ENCODE results near the gene MSANTD1. TPM values are rescaled to one million over a fixed set of nuclear protein-coding genes. Genes with fewer than 3 reads are reported as not detected.

MSANTD1 gene
- total RNA-seq, 1 donor from 2014 or later = 1.2 TPM

DNA sequence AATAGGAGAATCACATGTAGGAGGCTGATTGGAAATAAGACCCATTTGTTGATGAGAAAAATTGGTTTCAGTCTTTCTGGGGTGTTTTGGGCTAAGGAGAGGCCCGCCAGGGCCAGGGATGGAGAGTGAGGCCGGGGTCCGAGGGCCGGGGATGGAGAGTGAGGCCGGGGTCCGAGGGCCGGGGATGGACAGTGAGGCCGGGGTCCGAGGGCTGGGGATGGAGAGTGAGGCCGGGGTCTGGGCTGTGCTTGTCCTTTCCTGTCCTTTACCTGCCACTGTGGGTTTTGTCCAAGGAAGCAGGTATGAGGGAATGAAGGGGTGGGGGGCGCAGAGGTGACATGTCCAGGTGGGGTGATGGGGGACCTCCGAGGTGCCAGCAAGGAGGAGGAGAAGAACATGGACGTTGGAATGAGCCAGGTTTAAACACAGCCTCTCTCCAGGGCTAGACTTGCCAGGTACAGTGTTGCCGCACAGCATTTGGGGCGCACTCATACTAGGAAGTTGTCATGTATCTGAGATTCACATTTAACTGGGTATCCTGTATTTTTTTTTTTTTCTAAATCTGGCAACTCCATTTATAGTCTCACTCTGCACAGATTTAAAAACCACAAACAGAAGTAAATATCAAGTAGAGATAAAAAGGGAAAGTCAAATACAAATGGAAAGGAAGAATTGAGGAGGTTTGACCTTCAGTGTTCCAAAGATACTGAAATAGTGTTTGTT, 52.7 kb downstream of the MSANTD1 start:
- H3K9me3 Mint-ChIP-seq = peaks cover 5% of the 10 kb centered on the region
- DNase-seq (ENCODE audit: low read depth, low spot score) = no peak
- no peak overlapping the region for H3K27ac Mint-ChIP-seq (ENCODE audit: unreplicated experiment)
- TF ChIP-seq, protein P1, sequence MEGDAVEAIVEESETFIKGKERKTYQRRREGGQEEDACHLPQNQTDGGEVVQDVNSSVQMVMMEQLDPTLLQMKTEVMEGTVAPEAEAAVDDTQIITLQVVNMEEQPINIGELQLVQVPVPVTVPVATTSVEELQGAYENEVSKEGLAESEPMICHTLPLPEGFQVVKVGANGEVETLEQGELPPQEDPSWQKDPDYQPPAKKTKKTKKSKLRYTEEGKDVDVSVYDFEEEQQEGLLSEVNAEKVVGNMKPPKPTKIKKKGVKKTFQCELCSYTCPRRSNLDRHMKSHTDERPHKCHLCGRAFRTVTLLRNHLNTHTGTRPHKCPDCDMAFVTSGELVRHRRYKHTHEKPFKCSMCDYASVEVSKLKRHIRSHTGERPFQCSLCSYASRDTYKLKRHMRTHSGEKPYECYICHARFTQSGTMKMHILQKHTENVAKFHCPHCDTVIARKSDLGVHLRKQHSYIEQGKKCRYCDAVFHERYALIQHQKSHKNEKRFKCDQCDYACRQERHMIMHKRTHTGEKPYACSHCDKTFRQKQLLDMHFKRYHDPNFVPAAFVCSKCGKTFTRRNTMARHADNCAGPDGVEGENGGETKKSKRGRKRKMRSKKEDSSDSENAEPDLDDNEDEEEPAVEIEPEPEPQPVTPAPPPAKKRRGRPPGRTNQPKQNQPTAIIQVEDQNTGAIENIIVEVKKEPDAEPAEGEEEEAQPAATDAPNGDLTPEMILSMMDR (conservative IDR thresholded peaks at IDR 0.05) = no peak
- H3K4me1 Mint-ChIP-seq = peaks cover 82% of the 10 kb centered on the region
- peak overlapping the region; percentile 60 for H3K4me3 Mint-ChIP-seq
- peaks cover 27% of the 10 kb centered on the region for H3K36me3 Mint-ChIP-seq (ENCODE audit: low read depth)
- H3K27me3 Mint-ChIP-seq (ENCODE audit: low read depth) = no peaks in the 10 kb centered on the region

DNA sequence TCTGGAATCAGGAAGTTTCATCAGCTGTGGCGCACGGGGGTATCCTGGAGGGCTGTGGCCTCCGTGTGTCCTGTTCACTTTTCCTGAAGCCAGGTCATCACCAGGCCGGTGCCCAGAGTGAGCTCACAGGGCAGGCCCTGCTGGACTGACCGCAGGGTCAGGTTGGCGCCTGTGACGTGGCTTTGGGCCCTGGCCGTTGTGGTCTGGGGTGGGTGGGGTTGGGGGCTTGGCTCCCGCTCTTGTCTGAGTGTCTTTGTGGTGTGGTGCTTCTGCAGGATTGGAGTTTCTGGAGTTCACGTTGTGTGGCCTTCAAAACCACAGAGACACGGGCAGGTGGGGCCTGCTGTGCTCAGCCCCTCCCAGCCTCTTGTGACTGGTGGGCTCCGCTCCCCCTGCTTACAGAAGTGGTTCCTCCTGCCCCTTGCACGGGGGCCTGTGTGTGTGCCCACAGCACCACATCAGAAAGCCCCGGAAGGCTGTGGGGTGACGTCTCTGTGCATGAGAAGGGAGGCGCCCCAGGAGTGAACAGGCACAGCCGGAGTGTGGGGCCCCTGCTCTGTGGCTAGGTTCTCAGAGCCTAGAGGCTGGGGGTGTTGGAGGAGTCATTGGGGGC, 53.3 kb downstream of the MSANTD1 start:
- H3K9me3 Mint-ChIP-seq = peaks cover 5% of the 10 kb centered on the region
- H3K27ac Mint-ChIP-seq (ENCODE audit: unreplicated experiment) = no peak overlapping the region
- H3K36me3 Mint-ChIP-seq (ENCODE audit: low read depth) = peaks cover 20% of the 10 kb centered on the region
- H3K4me1 Mint-ChIP-seq = peaks cover 82% of the 10 kb centered on the region
- TF ChIP-seq, protein P1 (conservative IDR thresholded peaks at IDR 0.05) = no peak
- H3K4me3 Mint-ChIP-seq = no peak overlapping the region
- DNase-seq (ENCODE audit: low read depth, low spot score) = no peak
- no peaks in the 10 kb centered on the region for H3K27me3 Mint-ChIP-seq (ENCODE audit: low read depth)

DNA sequence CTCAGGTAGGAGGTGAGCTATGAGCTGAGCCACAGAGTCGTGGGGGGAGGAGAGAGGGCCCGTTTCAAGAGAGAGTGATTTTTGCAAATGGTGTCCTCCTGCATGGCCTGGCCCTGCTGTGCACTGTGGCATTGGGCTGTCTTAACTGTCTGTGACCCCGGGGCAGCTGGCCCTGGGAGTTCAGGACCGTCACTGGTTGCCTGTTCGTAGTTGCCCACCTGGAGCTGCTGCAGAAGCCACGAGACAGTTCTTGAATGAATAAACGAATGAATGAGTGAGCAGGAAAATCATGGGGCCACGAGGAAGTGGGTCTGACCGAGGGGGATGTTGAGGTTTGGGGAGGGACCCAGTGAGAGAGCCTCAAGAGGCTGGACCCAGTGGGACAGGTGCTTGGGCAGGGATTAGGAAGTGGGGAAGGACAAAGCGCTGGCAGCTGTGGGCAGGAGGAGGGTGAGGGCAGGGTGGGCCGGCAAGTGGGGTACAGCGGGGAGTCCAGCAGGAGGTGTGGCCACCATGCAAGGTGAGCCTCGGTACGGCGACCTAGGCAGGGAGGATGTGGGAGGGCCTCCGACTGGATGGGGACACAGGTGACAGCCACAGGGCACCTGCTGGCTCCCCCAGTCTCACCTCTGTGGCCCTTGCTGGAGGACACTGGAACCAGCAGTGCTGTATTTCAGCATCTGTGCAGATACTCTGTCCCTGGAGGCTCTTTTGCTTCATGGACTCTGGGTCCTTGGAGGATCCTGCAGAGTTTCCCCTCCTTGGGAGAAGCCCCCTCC, 54.0 kb downstream of the MSANTD1 start:
- Mint-ChIP-seq H3K4me1 (peaks cover 75% of the 10 kb centered on the region), H3K9me3 (no peaks in the 10 kb centered on the region), H3K36me3 (ENCODE audit: low read depth) (peaks cover 13% of the 10 kb centered on the region), H3K27ac (ENCODE audit: unreplicated experiment) (peak overlapping the region; percentile 82), H3K27me3 (ENCODE audit: low read depth) (no peaks in the 10 kb centered on the region), H3K4me3 (peak overlapping the region; percentile 34)
- TF ChIP-seq, protein P1 (conservative IDR thresholded peaks at IDR 0.05) = no peak
- no peak for DNase-seq (ENCODE audit: low read depth, low spot score)

DNA sequence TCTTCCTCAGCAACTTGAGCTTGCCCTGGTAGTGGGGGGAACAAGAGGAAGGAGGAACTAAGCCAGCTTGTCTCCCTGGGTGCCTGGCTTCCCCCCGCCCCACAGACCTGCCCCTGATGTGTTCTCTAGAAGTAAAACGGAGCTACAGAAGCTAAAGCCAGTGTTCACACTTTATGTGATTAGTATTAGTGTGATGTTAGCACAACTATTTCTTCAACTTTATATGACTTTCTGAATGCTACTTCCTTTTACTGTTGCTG, 54.5 kb downstream of the MSANTD1 start:
- peaks cover 76% of the 10 kb centered on the region for H3K4me1 Mint-ChIP-seq
- H3K9me3 Mint-ChIP-seq = no peaks in the 10 kb centered on the region
- H3K27ac Mint-ChIP-seq (ENCODE audit: unreplicated experiment) = peak overlapping the region; percentile 65
- H3K27me3 Mint-ChIP-seq (ENCODE audit: low read depth) = no peaks in the 10 kb centered on the region
- no peak for DNase-seq (ENCODE audit: low read depth, low spot score)
- H3K36me3 Mint-ChIP-seq (ENCODE audit: low read depth) = peaks cover 9% of the 10 kb centered on the region
- H3K4me3 Mint-ChIP-seq = peak overlapping the region; percentile 58
- TF ChIP-seq, protein P1 (conservative IDR thresholded peaks at IDR 0.05) = no peak

DNA sequence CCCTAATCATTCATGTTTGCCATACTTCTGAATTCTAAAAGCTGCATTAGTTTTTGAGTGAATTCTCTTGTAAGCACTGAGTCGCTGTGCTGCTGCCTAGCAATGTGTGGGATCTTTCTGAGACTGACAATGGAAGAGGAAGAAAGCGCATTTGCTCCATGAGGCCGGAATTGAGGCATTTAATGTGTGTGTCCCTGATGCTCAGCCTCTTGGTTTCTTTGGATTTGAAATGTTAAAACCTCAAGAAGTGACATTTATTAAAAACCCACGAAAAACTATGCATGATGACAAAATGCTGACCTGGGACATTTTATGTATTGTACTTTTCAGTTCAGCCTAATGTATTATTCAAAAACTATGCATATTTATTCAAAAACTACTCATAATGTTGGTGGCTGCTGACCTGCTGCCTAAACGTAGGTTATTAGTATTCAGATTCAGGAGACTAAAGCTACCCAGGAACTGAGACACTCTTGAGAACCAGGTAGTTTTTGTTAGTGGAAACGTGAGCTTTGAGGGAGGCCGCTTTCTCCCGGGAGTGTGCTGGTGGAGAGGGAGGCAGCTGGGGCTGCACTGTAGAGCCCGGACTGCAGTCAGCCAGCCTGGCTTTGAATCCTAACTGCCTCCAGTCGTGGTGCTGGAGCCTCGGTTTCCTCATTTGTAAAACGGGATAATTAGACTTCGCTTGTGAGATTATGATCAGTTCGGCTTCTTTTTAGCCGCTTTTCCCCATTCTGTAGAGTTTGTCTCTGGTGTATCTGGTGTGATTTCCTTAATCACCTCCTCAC, 55.2 kb downstream of the MSANTD1 start:
- H3K9me3 Mint-ChIP-seq = no peaks in the 10 kb centered on the region
- no peaks in the 10 kb centered on the region for H3K27me3 Mint-ChIP-seq (ENCODE audit: low read depth)
- peaks cover 73% of the 10 kb centered on the region for H3K4me1 Mint-ChIP-seq
- H3K27ac Mint-ChIP-seq (ENCODE audit: unreplicated experiment) = peak overlapping the region; percentile 39
- DNase-seq (ENCODE audit: low read depth, low spot score) = no peak
- TF ChIP-seq, protein P1 (conservative IDR thresholded peaks at IDR 0.05) = no peak
- H3K36me3 Mint-ChIP-seq (ENCODE audit: low read depth) = peaks cover 4% of the 10 kb centered on the region
- H3K4me3 Mint-ChIP-seq = peak overlapping the region; percentile 58

Measured in neural crest cell (in vitro differentiated cells).